ENCODE measurements around the gene CDX1.

The CDX1 gene

GRCh38 chr5:150158170-150158949 is 8.2 kb upstream of the CDX1 start:
- Histone ChIP-seq H3K27me3 (replicated peaks in 2 of 5; ENCODE audit: control insufficient read depth in 4 of 5, insufficient read depth in 5 of 5, low read length in 4 of 5) (peaks cover 0 to 4% (median 0%) of the 10 kb centered on the region in 5 experiments), H3K4me3 (ENCODE audit: control insufficient read depth in 1 of 7, extremely low read depth in 1 of 7, insufficient read depth in 4 of 7, low read depth in 2 of 7, low read length in 6 of 7) (no peak overlapping the region), H3K4me1 (ENCODE audit: control extremely low read depth in 1 of 4, control insufficient read depth in 4 of 4, insufficient read depth in 4 of 4, low read length in 3 of 4) (peaks cover 0 to 36% (median 12%) of the 10 kb centered on the region in 4 experiments), H3K9me3 (ENCODE audit: control extremely low read depth in 1 of 5, control insufficient read depth in 4 of 5, insufficient read depth in 2 of 5, low read depth in 1 of 5, low read length in 4 of 5) (no peaks in the 10 kb centered on the region), H3K27ac (ENCODE audit: insufficient read depth in 1 of 2, low read depth in 1 of 2, low read length in 2 of 2, poor library complexity in 1 of 2, severe bottlenecking in 2 of 2) (no peak overlapping the region), H3K36me3 (ENCODE audit: control insufficient read depth in 4 of 4, insufficient read depth in 4 of 4, low read length in 3 of 4) (no peaks in the 10 kb centered on the region)
- ChIA-PET POLR2A (no interaction called here), CTCF (interaction anchor here (0.9 to 3.2 kb wide), 12 partner anchors 9 to 110 kb away, joined by 3 to 11 read pairs (median 4); no protein-coding TSS in a partner anchor)
- DNase-seq: no peak
- WGBS (ENCODE audit: insufficient coverage): 82% methylated on average over 7 of the region's 12 CpGs

- H3K27me3 ChIP-seq (replicated peaks in 2 of 5; ENCODE audit: control insufficient read depth in 4 of 5, insufficient read depth in 5 of 5, low read length in 4 of 5): peaks cover 0 to 4% (median 0%) of the 10 kb centered on the region in 5 experiments
- peaks cover 0 to 36% (median 12%) of the 10 kb centered on the region in 4 experiments for H3K4me1 ChIP-seq (ENCODE audit: control extremely low read depth in 1 of 4, control insufficient read depth in 4 of 4, insufficient read depth in 4 of 4, low read length in 3 of 4)
- ChIA-PET CTCF (interaction anchor here (0.9 to 3.2 kb wide), 10 partner anchors 10 to 192 kb away, joined by 3 to 11 read pairs (median 4); no protein-coding TSS in a partner anchor), POLR2A (no interaction called here)
- DNase-seq: no peak
- H3K36me3 ChIP-seq (ENCODE audit: control insufficient read depth in 4 of 4, insufficient read depth in 4 of 4, low read length in 3 of 4): no peaks in the 10 kb centered on the region
- no peak overlapping the region for H3K4me3 ChIP-seq (ENCODE audit: control insufficient read depth in 1 of 7, extremely low read depth in 1 of 7, insufficient read depth in 4 of 7, low read depth in 2 of 7, low read length in 6 of 7)
- no peaks in the 10 kb centered on the region for H3K9me3 ChIP-seq (ENCODE audit: control extremely low read depth in 1 of 5, control insufficient read depth in 4 of 5, insufficient read depth in 2 of 5, low read depth in 1 of 5, low read length in 4 of 5)
- WGBS (ENCODE audit: insufficient coverage): 89% methylated on average over 5 of the region's 6 CpGs
- no peak overlapping the region for H3K27ac ChIP-seq (ENCODE audit: insufficient read depth in 1 of 2, low read depth in 1 of 2, low read length in 2 of 2, poor library complexity in 1 of 2, severe bottlenecking in 2 of 2)
These were observed 7.5 kb upstream of the CDX1 start for GRCh38 chr5:150159031-150159430.

DNA sequence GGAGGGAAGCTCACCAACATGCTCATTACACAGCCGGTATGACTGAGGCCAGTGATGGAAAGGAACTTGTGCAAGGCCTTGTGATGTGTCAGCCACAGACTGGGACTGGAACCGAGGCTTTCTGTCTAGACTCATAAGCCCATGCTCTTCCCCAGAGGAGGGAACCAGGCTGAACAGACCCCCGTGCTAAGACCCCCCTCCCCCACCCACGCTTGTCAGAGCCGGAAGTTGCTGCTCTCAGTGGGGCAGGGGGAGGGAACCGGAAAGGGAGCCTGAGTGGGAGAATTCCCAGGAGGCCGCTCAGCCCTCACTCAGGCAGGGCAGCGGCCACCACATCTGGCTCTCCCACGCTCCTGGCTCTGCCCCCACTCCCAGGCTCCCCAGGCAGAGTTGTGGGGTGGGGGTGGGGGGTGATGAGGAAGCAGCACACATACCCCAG is 6.8 kb upstream of the CDX1 start:
- H3K9me3 ChIP-seq (ENCODE audit: control extremely low read depth in 1 of 5, control insufficient read depth in 4 of 5, insufficient read depth in 2 of 5, low read depth in 1 of 5, low read length in 4 of 5): no peaks in the 10 kb centered on the region
- peaks cover 0 to 4% (median 0%) of the 10 kb centered on the region in 5 experiments for H3K27me3 ChIP-seq (replicated peaks in 2 of 5; ENCODE audit: control insufficient read depth in 4 of 5, insufficient read depth in 5 of 5, low read length in 4 of 5)
- peak in 1 of 3 donors; percentile 14 for DNase-seq
- peaks cover 0 to 36% (median 14%) of the 10 kb centered on the region in 4 experiments for H3K4me1 ChIP-seq (ENCODE audit: control extremely low read depth in 1 of 4, control insufficient read depth in 4 of 4, insufficient read depth in 4 of 4, low read length in 3 of 4)
- no peaks in the 10 kb centered on the region for H3K36me3 ChIP-seq (ENCODE audit: control insufficient read depth in 4 of 4, insufficient read depth in 4 of 4, low read length in 3 of 4)
- WGBS (ENCODE audit: insufficient coverage): 87% methylated on average over 4 of the region's 9 CpGs
- H3K27ac ChIP-seq (ENCODE audit: insufficient read depth in 1 of 2, low read depth in 1 of 2, low read length in 2 of 2, poor library complexity in 1 of 2, severe bottlenecking in 2 of 2): no peak overlapping the region
- POLR2A ChIA-PET: no interaction called here
- CTCF ChIA-PET: interaction anchor here (0.6 to 3.2 kb wide), 8 partner anchors 11 to 191 kb away, joined by 3 to 11 read pairs (median 4); no protein-coding TSS in a partner anchor
- no peak overlapping the region for H3K4me3 ChIP-seq (ENCODE audit: control insufficient read depth in 1 of 7, extremely low read depth in 1 of 7, insufficient read depth in 4 of 7, low read depth in 2 of 7, low read length in 6 of 7)

DNA sequence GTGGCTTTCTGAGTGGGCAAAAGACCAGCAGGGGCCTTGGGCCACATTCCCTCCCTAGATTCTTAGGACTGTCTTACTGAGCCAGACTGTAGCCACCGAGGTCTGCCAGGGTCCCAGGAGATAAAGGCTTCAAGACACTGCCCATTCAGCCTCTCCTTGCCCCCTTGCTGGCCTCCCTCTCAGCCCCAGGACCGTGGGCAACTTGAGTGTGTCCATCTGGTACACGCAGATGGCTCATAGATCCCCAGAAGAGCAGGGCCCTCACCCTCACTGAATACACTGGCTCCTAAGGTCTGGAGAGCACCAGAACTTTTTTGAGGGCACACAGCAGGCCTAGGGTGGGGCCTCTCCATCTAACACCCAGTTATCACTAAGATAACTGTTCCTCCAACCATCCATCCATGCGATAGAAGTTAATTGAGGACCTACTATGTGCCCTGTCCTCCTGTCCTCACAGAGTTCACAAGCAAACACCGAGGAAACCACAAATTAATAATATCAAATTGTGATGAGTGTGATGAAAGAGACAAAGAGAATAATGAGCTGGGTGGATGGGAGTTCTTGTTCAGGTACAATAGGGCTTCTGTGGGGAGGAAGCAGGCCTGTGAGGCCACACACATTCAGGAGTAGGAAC is 6.0 kb upstream of the CDX1 start:
- ChIA-PET CTCF (interaction anchor here (0.7 to 3.4 kb wide), 5 partner anchors 12 to 190 kb away, joined by 4 to 16 read pairs (median 5); no protein-coding TSS in a partner anchor), POLR2A (no interaction called here)
- H3K4me3 ChIP-seq (ENCODE audit: control insufficient read depth in 1 of 7, extremely low read depth in 1 of 7, insufficient read depth in 4 of 7, low read depth in 2 of 7, low read length in 6 of 7): no peak overlapping the region
- no peak overlapping the region for H3K27ac ChIP-seq (ENCODE audit: insufficient read depth in 1 of 2, low read depth in 1 of 2, low read length in 2 of 2, poor library complexity in 1 of 2, severe bottlenecking in 2 of 2)
- 96% methylated on average over 3 of the region's 5 CpGs for WGBS (ENCODE audit: insufficient coverage)
- H3K36me3 ChIP-seq (ENCODE audit: control insufficient read depth in 4 of 4, insufficient read depth in 4 of 4, low read length in 3 of 4): no peaks in the 10 kb centered on the region
- H3K4me1 ChIP-seq (ENCODE audit: control extremely low read depth in 1 of 4, control insufficient read depth in 4 of 4, insufficient read depth in 4 of 4, low read length in 3 of 4): peaks cover 0 to 30% (median 11%) of the 10 kb centered on the region in 4 experiments
- H3K9me3 ChIP-seq (ENCODE audit: control extremely low read depth in 1 of 5, control insufficient read depth in 4 of 5, insufficient read depth in 2 of 5, low read depth in 1 of 5, low read length in 4 of 5): no peaks in the 10 kb centered on the region
- no peak for DNase-seq
- peaks cover 0 to 5% (median 3%) of the 10 kb centered on the region in 5 experiments for H3K27me3 ChIP-seq (replicated peaks in 2 of 5; ENCODE audit: control insufficient read depth in 4 of 5, insufficient read depth in 5 of 5, low read length in 4 of 5)

DNA sequence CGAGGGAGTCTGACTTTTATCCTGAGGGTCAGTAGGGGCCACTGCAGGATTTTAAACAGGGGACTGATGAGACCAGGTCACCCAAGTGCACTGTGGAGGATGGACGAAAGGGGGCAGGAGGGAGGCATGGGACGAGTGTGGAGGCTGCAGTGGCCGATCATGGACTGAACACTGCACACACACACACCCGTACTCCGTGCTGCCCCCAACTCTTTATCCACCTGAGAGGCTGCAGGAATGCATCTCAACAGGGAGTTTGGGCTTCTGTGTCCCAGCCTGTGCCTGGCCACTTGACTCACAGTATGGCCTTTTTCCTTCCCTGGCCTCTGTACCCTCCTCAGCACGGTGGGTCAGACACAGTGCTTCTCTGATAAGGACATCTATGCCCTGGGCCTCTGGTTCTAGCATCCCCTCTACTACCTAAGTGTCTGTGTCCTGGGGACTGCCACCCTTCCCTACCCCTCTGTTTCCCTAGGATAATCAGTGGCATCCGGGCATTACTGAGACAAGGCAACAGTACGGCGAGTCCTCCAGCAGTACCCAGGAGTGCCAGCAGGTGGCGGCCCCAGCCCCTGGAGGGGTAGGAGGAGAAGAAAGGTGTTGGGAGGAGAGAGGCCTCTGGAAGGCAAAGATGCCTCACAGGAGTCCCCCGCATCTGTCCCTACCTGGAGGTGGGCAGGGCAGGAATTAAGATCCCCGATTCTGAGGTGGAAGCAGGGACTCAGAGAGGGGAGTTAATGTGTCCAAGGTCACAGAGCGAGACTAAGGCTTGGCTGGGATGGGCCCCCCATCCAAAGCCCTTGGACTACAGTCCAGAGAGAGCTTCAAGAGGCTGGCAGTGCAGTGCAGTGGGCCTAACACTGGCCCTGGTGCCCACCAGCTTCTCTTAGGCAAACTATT is 5.1 kb upstream of the CDX1 start:
- ChIA-PET CTCF (interaction anchor here (0.6 to 3.4 kb wide), 13 partner anchors 11 to 297 kb away, joined by 3 to 16 read pairs (median 4); no protein-coding TSS in a partner anchor), POLR2A (no interaction called here)
- Histone ChIP-seq H3K27me3 (replicated peaks in 2 of 5; ENCODE audit: control insufficient read depth in 4 of 5, insufficient read depth in 5 of 5, low read length in 4 of 5) (peaks cover 3 to 14% (median 8%) of the 10 kb centered on the region in 5 experiments), H3K36me3 (ENCODE audit: control insufficient read depth in 4 of 4, insufficient read depth in 4 of 4, low read length in 3 of 4) (no peaks in the 10 kb centered on the region), H3K27ac (ENCODE audit: insufficient read depth in 1 of 2, low read depth in 1 of 2, low read length in 2 of 2, poor library complexity in 1 of 2, severe bottlenecking in 2 of 2) (no peak overlapping the region), H3K4me1 (ENCODE audit: control extremely low read depth in 1 of 4, control insufficient read depth in 4 of 4, insufficient read depth in 4 of 4, low read length in 3 of 4) (peaks cover 0 to 24% (median 4%) of the 10 kb centered on the region in 4 experiments), H3K9me3 (ENCODE audit: control extremely low read depth in 1 of 5, control insufficient read depth in 4 of 5, insufficient read depth in 2 of 5, low read depth in 1 of 5, low read length in 4 of 5) (no peaks in the 10 kb centered on the region), H3K4me3 (ENCODE audit: control insufficient read depth in 1 of 7, extremely low read depth in 1 of 7, insufficient read depth in 4 of 7, low read depth in 2 of 7, low read length in 6 of 7) (no peak overlapping the region)
- DNase-seq: peak; percentile 48 to 69 (median 54)
- 71% methylated on average over 12 of the region's 14 CpGs for WGBS (ENCODE audit: insufficient coverage)

DNA sequence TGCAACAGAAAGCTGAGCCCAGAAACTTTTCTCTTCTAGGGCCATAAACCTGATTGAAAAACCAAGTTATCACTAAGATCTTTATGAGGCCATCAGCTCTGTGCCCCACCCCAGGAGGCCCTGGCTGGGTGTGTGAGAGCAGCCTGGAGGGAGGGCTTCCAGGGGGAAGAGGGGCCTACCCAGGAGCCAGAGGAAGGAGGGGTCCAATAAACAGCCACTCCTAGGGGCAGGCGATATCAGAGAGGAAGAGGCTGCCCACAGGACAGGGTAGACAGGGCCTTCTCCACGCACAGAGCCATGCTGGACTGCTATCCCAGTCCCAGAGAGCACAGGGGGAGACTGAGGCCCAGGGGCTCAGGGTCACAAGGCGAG is 4.5 kb upstream of the CDX1 start:
- no peak overlapping the region for H3K27ac ChIP-seq (ENCODE audit: insufficient read depth in 1 of 2, low read depth in 1 of 2, low read length in 2 of 2, poor library complexity in 1 of 2, severe bottlenecking in 2 of 2)
- ChIA-PET POLR2A (no interaction called here), CTCF (interaction anchor here (0.6 to 3.4 kb wide), 11 partner anchors 11 to 297 kb away, joined by 3 to 16 read pairs (median 5); no protein-coding TSS in a partner anchor)
- DNase-seq: no peak
- peaks cover 3 to 21% (median 8%) of the 10 kb centered on the region in 5 experiments for H3K27me3 ChIP-seq (replicated peaks in 2 of 5; ENCODE audit: control insufficient read depth in 4 of 5, insufficient read depth in 5 of 5, low read length in 4 of 5)
- H3K36me3 ChIP-seq (ENCODE audit: control insufficient read depth in 4 of 4, insufficient read depth in 4 of 4, low read length in 3 of 4): no peaks in the 10 kb centered on the region
- H3K4me3 ChIP-seq (ENCODE audit: control insufficient read depth in 1 of 7, extremely low read depth in 1 of 7, insufficient read depth in 4 of 7, low read depth in 2 of 7, low read length in 6 of 7): no peak overlapping the region
- H3K9me3 ChIP-seq (ENCODE audit: control extremely low read depth in 1 of 5, control insufficient read depth in 4 of 5, insufficient read depth in 2 of 5, low read depth in 1 of 5, low read length in 4 of 5): no peaks in the 10 kb centered on the region
- WGBS (ENCODE audit: insufficient coverage): 72% methylated on average over 3 of the region's 3 CpGs
- peaks cover 0 to 24% (median 5%) of the 10 kb centered on the region in 4 experiments for H3K4me1 ChIP-seq (ENCODE audit: control extremely low read depth in 1 of 4, control insufficient read depth in 4 of 4, insufficient read depth in 4 of 4, low read length in 3 of 4)

Measured in common myeloid progenitor, CD34-positive (primary cell).